GM19452 (cell line): ENCODE results near the gene VOPP1.
A peak's percentile ranks its signal among the peaks of the same experiment; 100 is the strongest.

Experiments
- ATAC-seq: cut with Tn5 transposase; IDR thresholded peaks from one replicate; pipeline ENCODE4 v1.9.1; 2021; ENCODE audit not compliant: unreplicated experiment

VOPP1 gene

GRCh38 chr7:55438757-55439525 is 133.4 kb downstream of the VOPP1 start:
- ATAC-seq, result no peak

- ATAC-seq, result no peak
Observed at GRCh38 chr7:55438085-55438756, 134.1 kb downstream of the VOPP1 start.

GRCh38 chr7:55437375-55437774 is 134.9 kb downstream of the VOPP1 start:
- ATAC-seq, result no peak

- ATAC-seq, result no peak
Observed at GRCh38 chr7:55436457-55436856, 135.8 kb downstream of the VOPP1 start.

GRCh38 chr7:55435466-55435865 is 136.8 kb downstream of the VOPP1 start:
- no peak for ATAC-seq

- peak; percentile 80 for ATAC-seq
Observed at GRCh38 chr7:55432939-55433784, 139.1 kb downstream of the VOPP1 start.

- ATAC-seq, result no peak
Observed at GRCh38 chr7:55432506-55432905, 139.8 kb downstream of the VOPP1 start.

- no peak for ATAC-seq
Observed at GRCh38 chr7:55431898-55432297, 140.4 kb downstream of the VOPP1 start.

GRCh38 chr7:55429835-55430499 is 142.3 kb downstream of the VOPP1 start:
- ATAC-seq, result no peak

- ATAC-seq, result no peak
Observed at GRCh38 chr7:55427800-55428199, 144.5 kb downstream of the VOPP1 start.

- no peak for ATAC-seq
Observed at GRCh38 chr7:55427342-55427741, 145.0 kb downstream of the VOPP1 start.

- ATAC-seq, result no peak
Observed at GRCh38 chr7:55426676-55427075, 145.6 kb downstream of the VOPP1 start.

GRCh38 chr7:55425141-55425752 is 147.1 kb downstream of the VOPP1 start:
- no peak for ATAC-seq

GRCh38 chr7:55423891-55424290 is 148.4 kb downstream of the VOPP1 start:
- no peak for ATAC-seq

- no peak for ATAC-seq
Observed at GRCh38 chr7:55423277-55423711, 149.0 kb downstream of the VOPP1 start.
